ENCODE data around the gene MFN2. TPM values are rescaled to one million over a fixed set of nuclear protein-coding genes. Genes with fewer than 3 reads are reported as not detected.

MFN2 gene
- polyA plus RNA-seq, 1 experiment, result 43.9 TPM

GRCh38 chr1:11943619-11944018 lies 36.6 kb upstream of the MFN2 start:
- POLR2A ChIA-PET, result interaction anchor here (1.3 kb wide), 1 partner anchor 34 kb away, joined by 7 read pairs; no protein-coding TSS in a partner anchor
- H3K4me3 ChIP-seq (ENCODE audit: low read depth, low read length), result no peak overlapping the region
- no peaks in the 10 kb centered on the region for H3K27me3 ChIP-seq (ENCODE audit: control insufficient read depth, insufficient read depth, low read length)
- H3K27ac ChIP-seq (ENCODE audit: low read depth, low read length), result no peak overlapping the region
- TF ChIP-seq CTCF (IDR thresholded peaks at IDR 0.05; ENCODE audit: low read depth, low read length), result no peak
- CTCF ChIA-PET, result no interaction called here
- H3K9me3 ChIP-seq (ENCODE audit: control insufficient read depth, insufficient read depth, low read length), result peaks cover 9% of the 10 kb centered on the region; the same call in 1 of the 2 replicates
- DNase-seq (ENCODE audit: low read depth, low spot score), result no peak

GRCh38 chr1:11944358-11944931 lies 35.8 kb upstream of the MFN2 start:
- CTCF ChIA-PET, result no interaction called here
- no peak overlapping the region for H3K4me3 ChIP-seq (ENCODE audit: low read depth, low read length)
- no peaks in the 10 kb centered on the region for H3K27me3 ChIP-seq (ENCODE audit: control insufficient read depth, insufficient read depth, low read length)
- peaks cover 9% of the 10 kb centered on the region; the same call in 1 of the 2 replicates for H3K9me3 ChIP-seq (ENCODE audit: control insufficient read depth, insufficient read depth, low read length)
- no peak for TF ChIP-seq CTCF (IDR thresholded peaks at IDR 0.05; ENCODE audit: low read depth, low read length)
- POLR2A ChIA-PET, result interaction anchor here (1.2 to 1.3 kb wide), 2 partner anchors 10 to 35 kb away, joined by 5 to 7 read pairs; partner anchors contain the start of gene PLOD1
- no peak for DNase-seq (ENCODE audit: low read depth, low spot score)
- H3K27ac ChIP-seq (ENCODE audit: low read depth, low read length), result no peak overlapping the region

GRCh38 chr1:11946647-11947046 lies 33.6 kb upstream of the MFN2 start:
- POLR2A ChIA-PET, result interaction anchor here (2.8 kb wide), 1 partner anchor 37 kb away, joined by 14 read pairs; no protein-coding TSS in a partner anchor
- no peak overlapping the region for H3K27ac ChIP-seq (ENCODE audit: low read depth, low read length)
- no peak overlapping the region for H3K4me3 ChIP-seq (ENCODE audit: low read depth, low read length)
- H3K27me3 ChIP-seq (ENCODE audit: control insufficient read depth, insufficient read depth, low read length), result no peaks in the 10 kb centered on the region
- peaks cover 9% of the 10 kb centered on the region; the same call in 1 of the 2 replicates for H3K9me3 ChIP-seq (ENCODE audit: control insufficient read depth, insufficient read depth, low read length)
- DNase-seq (ENCODE audit: low read depth, low spot score), result no peak
- TF ChIP-seq CTCF (IDR thresholded peaks at IDR 0.05; ENCODE audit: low read depth, low read length), result no peak
- CTCF ChIA-PET, result interaction anchor here (0.6 kb wide), 1 partner anchor 197 kb away, joined by 4 read pairs; no protein-coding TSS in a partner anchor

GRCh38 chr1:11948822-11949458 lies 31.3 kb upstream of the MFN2 start:
- Histone ChIP-seq H3K27me3 (ENCODE audit: control insufficient read depth, insufficient read depth, low read length) (no peaks in the 10 kb centered on the region), H3K9me3 (ENCODE audit: control insufficient read depth, insufficient read depth, low read length) (peaks cover 9% of the 10 kb centered on the region; the same call in 1 of the 2 replicates), H3K27ac (ENCODE audit: low read depth, low read length) (no peak overlapping the region), H3K4me3 (ENCODE audit: low read depth, low read length) (no peak overlapping the region)
- no peak for DNase-seq (ENCODE audit: low read depth, low spot score)
- no peak for TF ChIP-seq CTCF (IDR thresholded peaks at IDR 0.05; ENCODE audit: low read depth, low read length)
- ChIA-PET CTCF (no interaction called here), POLR2A (interaction anchor here (0.6 to 2.8 kb wide), 2 partner anchors 22 to 40 kb away, joined by 4 to 14 read pairs; partner anchors contain the start of gene KIAA2013)

GRCh38 chr1:11951901-11952300 lies 28.3 kb upstream of the MFN2 start:
- no peak overlapping the region for H3K4me3 ChIP-seq (ENCODE audit: low read depth, low read length)
- POLR2A ChIA-PET, result interaction anchor here (1.1 kb wide), 1 partner anchor 43 kb away, joined by 3 read pairs; no protein-coding TSS in a partner anchor
- H3K9me3 ChIP-seq (ENCODE audit: control insufficient read depth, insufficient read depth, low read length), result no peaks in the 10 kb centered on the region
- no peaks in the 10 kb centered on the region for H3K27me3 ChIP-seq (ENCODE audit: control insufficient read depth, insufficient read depth, low read length)
- no peak for TF ChIP-seq CTCF (IDR thresholded peaks at IDR 0.05; ENCODE audit: low read depth, low read length)
- no peak overlapping the region for H3K27ac ChIP-seq (ENCODE audit: low read depth, low read length)
- DNase-seq (ENCODE audit: low read depth, low spot score), result no peak
- CTCF ChIA-PET, result no interaction called here

Measured in AG04450 (cell line).